GM12878 (cell line): Measurements from ENCODE around the gene TUBB4B. TPM values are rescaled to one million over a fixed set of nuclear protein-coding genes. Genes with fewer than 3 reads are reported as not detected.
A peak's percentile ranks its signal among the peaks of the same experiment; 100 is the strongest.

ENCODE experiments used
- BCL11A ChIP-seq: IDR thresholded peaks from 2 replicates; pipeline ENCODE4 v1.6.1; 2011; ENCODE audit warnings: low read depth, low read length
- BCL3 ChIP-seq: IDR thresholded peaks from 2 replicates; pipeline ENCODE4 v1.6.1; 2011; ENCODE audit warnings: borderline replicate concordance, low read depth, mild to moderate bottlenecking, moderate library complexity, low read length; ENCODE audit not compliant: insufficient read depth, poor library complexity, severe bottlenecking
- EED ChIP-seq: sonication (generic); IDR thresholded peaks from 2 replicates; pipeline ENCODE4 v1.6.1; 2016; ENCODE audit warnings: antibody characterized with exemption, low read depth
- FOS ChIP-seq: IDR thresholded peaks from 3 replicates; pipeline ENCODE4 v1.6.1; 2011; ENCODE audit warnings: borderline replicate concordance; ENCODE audit not compliant: insufficient read length; ENCODE audit errors: extremely low read depth
- HDGF ChIP-seq: fragments of 450-650 bp; IDR thresholded peaks from 2 replicates; pipeline ENCODE4 v1.6.1; 2016; ENCODE audit warnings: antibody characterized with exemption
- NBN ChIP-seq: fragments of 450-650 bp; IDR thresholded peaks from 2 replicates; pipeline ENCODE4 v1.6.1; 2016
- polyA plus RNA-seq, 11 experiments: library from polyadenylated mRNA; depleted of rRNA in 4 of 11; unstranded in 6 of 11; stranded (reverse) in 5 of 11; fragments of >200 nt; fragmentation: Nextera tagmentation in 4 of 11; fragmentation: Illumina TruSeq in 1 of 11; extraction: Ambion mirVana in 4 of 11; extraction: Trizol in 1 of 11; gene quantifications; 1 replicate in 1 of 11; 2 replicates in 10 of 11; pipeline versions ENCODE4 v1.2.1 to v1.2.3, GENCODE V29; 2011 to 2016; ENCODE audit warnings: inconsistent platforms in 2 of 11, missing spikeins in 2 of 11, low read depth in 1 of 11
- total RNA-seq, 4 experiments: library from RNA; depleted of rRNA in 3 of 4; stranded (reverse); fragments of >200 nt in 3 of 4; fragmentation: Illumina TruSeq in 1 of 4; extraction: Trizol in 1 of 4; gene quantifications; 2 replicates each; pipeline versions ENCODE4 v1.2.1 to v1.2.3, GENCODE V29; 2013 to 2021
- TF ChIP-seq, protein P1 (sequence below): fragments of 450-650 bp; IDR thresholded peaks from 2 replicates; pipeline ENCODE4 v1.6.1; 2017; ENCODE audit warnings: mild to moderate bottlenecking, moderate library complexity
- TF ChIP-seq, protein P2 (sequence below): fragments of 450-650 bp; IDR thresholded peaks from 2 replicates; pipeline ENCODE4 v1.6.1; 2016; ENCODE audit warnings: mild to moderate bottlenecking
- TF ChIP-seq, protein P3 (sequence below): IDR thresholded peaks from 2 replicates; pipeline ENCODE4 v1.6.1; 2011; ENCODE audit warnings: low read depth, mild to moderate bottlenecking, low read length, moderate library complexity, borderline replicate concordance; ENCODE audit errors: extremely low read depth

The TUBB4B gene
- total and polyA plus RNA-seq, 10 of the 15 experiments (the other 5 are each of a cell fraction or from before 2014, with no cell fraction given), result 23.0 to 532 (median 254) TPM

- peak; percentile 40 for TF ChIP-seq BCL3
- TF ChIP-seq HDGF, result no peak
- TF ChIP-seq, protein P1, sequence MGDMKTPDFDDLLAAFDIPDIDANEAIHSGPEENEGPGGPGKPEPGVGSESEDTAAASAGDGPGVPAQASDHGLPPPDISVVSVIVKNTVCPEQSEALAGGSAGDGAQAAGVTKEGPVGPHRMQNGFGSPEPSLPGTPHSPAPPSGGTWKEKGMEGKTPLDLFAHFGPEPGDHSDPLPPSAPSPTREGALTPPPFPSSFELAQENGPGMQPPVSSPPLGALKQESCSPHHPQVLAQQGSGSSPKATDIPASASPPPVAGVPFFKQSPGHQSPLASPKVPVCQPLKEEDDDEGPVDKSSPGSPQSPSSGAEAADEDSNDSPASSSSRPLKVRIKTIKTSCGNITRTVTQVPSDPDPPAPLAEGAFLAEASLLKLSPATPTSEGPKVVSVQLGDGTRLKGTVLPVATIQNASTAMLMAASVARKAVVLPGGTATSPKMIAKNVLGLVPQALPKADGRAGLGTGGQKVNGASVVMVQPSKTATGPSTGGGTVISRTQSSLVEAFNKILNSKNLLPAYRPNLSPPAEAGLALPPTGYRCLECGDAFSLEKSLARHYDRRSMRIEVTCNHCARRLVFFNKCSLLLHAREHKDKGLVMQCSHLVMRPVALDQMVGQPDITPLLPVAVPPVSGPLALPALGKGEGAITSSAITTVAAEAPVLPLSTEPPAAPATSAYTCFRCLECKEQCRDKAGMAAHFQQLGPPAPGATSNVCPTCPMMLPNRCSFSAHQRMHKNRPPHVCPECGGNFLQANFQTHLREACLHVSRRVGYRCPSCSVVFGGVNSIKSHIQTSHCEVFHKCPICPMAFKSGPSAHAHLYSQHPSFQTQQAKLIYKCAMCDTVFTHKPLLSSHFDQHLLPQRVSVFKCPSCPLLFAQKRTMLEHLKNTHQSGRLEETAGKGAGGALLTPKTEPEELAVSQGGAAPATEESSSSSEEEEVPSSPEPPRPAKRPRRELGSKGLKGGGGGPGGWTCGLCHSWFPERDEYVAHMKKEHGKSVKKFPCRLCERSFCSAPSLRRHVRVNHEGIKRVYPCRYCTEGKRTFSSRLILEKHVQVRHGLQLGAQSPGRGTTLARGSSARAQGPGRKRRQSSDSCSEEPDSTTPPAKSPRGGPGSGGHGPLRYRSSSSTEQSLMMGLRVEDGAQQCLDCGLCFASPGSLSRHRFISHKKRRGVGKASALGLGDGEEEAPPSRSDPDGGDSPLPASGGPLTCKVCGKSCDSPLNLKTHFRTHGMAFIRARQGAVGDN, result 0 out of 2 replicates have a peak, but pooled peaks have one; percentile 65
- no peak for TF ChIP-seq EED
- TF ChIP-seq, protein P2, sequence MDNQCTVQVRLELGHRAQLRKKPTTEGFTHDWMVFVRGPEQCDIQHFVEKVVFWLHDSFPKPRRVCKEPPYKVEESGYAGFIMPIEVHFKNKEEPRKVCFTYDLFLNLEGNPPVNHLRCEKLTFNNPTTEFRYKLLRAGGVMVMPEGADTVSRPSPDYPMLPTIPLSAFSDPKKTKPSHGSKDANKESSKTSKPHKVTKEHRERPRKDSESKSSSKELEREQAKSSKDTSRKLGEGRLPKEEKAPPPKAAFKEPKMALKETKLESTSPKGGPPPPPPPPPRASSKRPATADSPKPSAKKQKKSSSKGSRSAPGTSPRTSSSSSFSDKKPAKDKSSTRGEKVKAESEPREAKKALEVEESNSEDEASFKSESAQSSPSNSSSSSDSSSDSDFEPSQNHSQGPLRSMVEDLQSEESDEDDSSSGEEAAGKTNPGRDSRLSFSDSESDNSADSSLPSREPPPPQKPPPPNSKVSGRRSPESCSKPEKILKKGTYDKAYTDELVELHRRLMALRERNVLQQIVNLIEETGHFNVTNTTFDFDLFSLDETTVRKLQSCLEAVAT, result no peak
- TF ChIP-seq FOS, result no peak
- TF ChIP-seq, protein P3, sequence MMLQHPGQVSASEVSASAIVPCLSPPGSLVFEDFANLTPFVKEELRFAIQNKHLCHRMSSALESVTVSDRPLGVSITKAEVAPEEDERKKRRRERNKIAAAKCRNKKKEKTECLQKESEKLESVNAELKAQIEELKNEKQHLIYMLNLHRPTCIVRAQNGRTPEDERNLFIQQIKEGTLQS, result no peak
- no peak for TF ChIP-seq BCL11A
- no peak for TF ChIP-seq NBN
Measured at GRCh38 chr9:137254624-137255447, 13.7 kb downstream of the TUBB4B start, which contains the start of gene NELFB (continued).
